Middle frontal gyrus (tissue), 1 donor: ENCODE results near the gene PRR5L.
"Not testable (repeated sequence)": the region's sequence is repeated elsewhere in the genome, so short reads cannot be mapped to it uniquely, and the experiment has no call there.

Experiments
- DNase-seq: peaks from one replicate; pipeline ENCODE4 v3.0.0-alpha.2; 2015; ENCODE audit warnings: low spot score; ENCODE audit errors: extremely low spot score

The PRR5L gene

DNA sequence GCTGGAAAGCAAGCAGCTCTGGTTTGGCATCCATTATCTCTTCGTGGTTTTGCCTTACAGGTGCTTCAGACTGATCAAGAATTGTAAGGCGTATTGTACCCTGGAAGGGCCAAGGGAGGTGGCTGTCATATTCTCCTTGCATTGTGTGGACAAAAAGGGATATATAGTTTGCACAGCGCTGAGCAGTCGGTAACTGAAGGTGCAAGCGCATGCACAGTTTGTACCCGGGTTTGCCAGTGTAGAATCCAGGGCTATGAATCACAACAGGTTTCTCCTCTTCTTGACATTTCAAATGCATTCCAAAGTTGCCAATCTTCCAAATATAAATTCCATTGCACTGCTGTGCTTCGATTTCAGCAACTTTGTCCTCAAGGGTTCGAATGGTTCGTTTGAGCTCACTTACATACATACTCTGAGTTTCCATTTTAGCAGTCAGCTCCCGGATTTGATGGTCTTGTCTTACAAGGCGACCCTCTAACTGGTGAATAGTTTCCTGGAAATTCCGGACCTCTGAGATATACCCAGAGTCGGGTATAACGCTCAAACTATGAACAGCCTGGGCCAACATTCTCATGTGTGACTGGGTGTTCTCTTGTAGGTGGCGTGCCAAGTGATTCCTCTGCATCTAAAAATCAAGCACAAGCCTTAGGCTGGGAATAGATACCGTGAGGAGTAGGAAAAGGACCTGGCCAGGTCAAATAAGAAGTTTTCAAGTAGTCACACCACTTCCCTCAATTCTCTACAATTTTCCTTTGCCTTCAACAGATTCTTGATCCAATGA, 194.1 kb downstream of the PRR5L start:
- DNase-seq: no peak

DNA sequence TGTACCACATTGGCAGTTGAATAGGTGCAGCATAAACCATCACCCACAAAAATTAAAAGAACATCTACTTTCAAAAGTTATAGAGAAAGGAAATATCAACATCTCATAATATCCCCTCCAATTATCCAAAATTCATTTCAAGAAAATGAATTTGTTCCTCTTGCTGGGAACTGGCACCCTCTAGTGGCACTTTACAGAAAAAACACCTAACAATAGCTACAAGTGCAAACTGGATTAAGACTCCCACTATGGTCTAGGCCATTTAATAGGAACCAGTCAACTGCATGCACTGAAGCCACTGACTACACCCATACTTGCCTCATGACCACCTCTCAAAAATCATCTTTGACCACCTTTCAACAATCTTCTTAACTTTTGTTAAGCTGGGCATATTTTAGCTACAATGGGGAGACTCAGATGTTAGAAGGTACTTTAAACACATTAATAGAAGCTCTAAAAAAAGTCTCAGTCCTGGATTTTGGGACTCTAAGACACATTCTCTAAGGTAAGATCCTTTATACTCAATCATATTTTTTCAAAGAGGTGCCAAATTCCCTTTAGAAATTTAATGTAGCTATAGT, 196.7 kb downstream of the PRR5L start:
- peak; percentile 42 for DNase-seq

DNA sequence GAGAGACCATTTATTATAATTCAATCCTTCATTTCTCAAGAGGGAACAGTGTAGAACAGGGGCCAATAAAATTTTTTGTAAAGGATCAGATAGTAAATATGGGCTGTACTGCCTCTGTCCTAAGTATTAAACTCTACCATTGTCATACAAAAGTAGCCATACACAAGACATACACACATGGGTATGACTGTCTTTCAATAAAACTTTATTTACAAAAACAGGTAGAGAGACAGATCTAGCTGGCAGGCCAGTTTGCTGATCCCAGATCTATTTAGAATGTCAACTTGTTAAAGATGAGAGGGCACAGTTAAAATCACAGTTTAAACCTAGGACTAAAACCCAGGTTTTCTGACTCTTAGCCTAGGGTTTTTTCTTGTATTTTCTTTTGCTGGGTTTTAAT, 197.2 kb downstream of the PRR5L start:
- DNase-seq: no peak

DNA sequence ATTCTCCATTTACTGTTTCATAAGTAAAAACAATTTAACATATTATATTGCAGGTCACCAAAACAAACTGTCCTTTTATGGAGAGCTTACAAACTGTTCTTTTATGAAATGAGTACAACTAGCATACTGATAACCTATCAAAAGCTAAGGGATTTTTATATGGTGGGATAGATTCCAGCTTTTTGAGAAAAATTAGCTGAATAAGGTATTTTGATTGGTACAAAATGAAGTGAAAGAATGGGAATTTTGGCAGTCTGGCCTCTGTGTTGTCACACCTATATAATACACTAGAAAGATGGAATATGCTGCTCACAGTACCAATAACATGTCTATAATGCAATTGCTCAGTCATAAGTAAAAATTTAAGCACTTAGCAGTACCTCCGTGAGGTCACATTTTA, 202.6 kb downstream of the PRR5L start:
- no peak for DNase-seq

GRCh38 chr11:36499315-36499714, 203.2 kb downstream of the PRR5L start:
- DNase-seq: no peak

DNA sequence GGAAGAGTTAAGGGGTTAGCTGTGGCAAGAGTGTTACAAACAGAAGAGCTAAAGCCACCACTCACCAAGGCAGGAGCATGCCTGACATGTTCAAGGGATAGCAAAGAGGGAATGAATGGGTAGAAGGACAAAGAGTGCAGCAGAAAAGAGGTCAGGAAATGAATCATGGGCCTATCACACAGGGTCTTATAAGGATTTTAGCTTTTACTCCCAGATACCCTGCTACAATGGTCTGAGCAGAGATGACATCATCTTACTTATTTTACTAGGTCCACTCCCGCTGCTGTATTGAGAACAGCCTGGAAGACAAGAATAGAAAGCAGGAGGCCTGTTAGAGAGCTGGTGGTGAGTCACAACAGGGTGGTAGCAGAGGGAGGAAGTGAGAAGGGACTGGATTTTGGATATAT, 204.2 kb downstream of the PRR5L start:
- peak; percentile 43 for DNase-seq

DNA sequence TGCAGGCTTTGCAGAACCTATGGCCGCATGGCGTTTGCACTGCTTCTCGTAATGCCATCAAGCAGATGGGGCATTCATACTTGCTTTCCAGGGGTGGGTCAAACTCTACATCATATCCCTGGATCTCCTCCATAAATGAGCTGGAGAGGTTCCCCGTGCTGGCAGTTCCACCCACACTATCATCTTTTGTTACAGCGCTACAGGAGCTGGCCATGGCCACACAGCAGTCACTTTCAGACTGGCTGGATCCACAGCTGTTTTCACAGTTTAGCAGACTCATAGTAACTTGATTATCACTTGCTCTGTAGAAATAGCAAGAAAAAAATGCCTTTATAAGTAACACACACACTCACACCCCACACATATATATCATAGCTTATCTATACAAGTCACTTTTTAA, 205.1 kb downstream of the PRR5L start:
- DNase-seq: no peak

- DNase-seq: no peak
Observed at GRCh38 chr11:36507824-36508489, 211.9 kb downstream of the PRR5L start.

DNA sequence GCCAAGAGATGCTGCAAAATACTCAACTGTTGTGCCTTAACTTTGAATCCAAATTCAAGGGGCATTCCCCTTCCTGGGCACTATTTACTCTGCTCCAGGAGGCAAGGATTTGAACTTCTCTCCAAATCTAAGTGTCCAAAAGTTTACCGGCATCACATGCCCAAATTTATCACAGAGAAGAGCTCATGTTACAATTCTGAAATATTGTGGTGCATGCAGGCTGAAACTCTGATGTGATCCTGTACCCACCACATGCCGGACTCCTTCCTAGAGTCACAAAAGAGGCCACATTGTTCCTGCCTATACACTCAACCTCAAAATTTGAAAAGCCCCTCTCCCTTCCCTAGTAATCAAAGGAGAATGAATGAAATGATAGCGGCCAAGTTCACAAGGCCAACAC, 212.7 kb downstream of the PRR5L start:
- no peak for DNase-seq

- DNase-seq: no peak
Observed at GRCh38 chr11:36509201-36509639, 213.1 kb downstream of the PRR5L start.

- DNase-seq: peak; percentile 72
Observed at GRCh38 chr11:36509694-36510593, 213.9 kb downstream of the PRR5L start, which contains the start of gene TRAF6. Gene TRAF6, minus strand, starts transcription at chr11:36510272. Its CDS starts 8,757 bp downstream, at chr11:36501515.

- DNase-seq: no peak
Observed at GRCh38 chr11:36510594-36510942, 214.5 kb downstream of the PRR5L start.

DNA sequence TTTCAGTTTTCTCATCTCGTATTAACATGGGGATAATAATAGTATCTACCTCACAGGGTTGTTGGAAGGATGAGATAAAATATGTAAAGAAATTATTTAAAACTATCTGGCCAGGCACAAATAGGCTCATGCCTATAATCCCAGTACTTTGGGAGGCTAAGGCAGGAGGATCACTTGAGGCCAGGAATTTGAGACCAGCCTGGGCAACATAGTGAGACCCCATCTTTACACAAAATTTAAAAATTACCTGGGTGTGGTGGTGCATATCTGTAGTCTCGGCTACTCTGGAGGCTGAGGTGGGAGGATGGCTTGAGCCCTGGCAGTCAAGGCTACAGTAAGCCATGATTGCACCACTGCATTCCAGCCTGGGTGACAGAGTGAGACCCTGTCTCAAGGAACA, 215.0 kb downstream of the PRR5L start:
- not testable (repeated sequence) for DNase-seq

GRCh38 chr11:36512016-36512415, 215.9 kb downstream of the PRR5L start:
- no peak for DNase-seq

DNA sequence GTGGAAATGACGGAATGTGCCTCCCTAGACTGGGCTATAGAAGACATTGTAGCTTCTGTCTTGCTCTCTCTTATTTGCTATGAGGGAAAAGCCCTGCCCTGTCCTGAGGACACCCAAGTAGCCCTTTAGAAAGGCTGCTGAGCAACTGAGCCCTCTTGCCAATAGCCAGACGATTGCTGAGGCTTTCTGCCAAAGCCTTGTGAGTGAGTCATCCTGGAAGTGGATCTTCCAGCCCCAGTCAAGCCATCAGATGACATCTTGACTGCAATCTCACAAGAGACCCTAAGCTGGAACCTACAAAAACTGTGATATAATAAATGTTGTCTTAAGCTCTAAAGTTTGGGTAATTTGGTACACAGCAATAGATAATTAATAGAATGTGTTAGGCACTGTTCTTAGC, 217.9 kb downstream of the PRR5L start:
- DNase-seq: no peak
